Measurements from ENCODE around the gene AKR7A2. TPM values are rescaled to one million over a fixed set of nuclear protein-coding genes. Genes with fewer than 3 reads are reported as not detected.

The AKR7A2 gene
- 27.5 and 29.9 TPM in 2 replicates for total RNA-seq (2014; rRNA removed; shearing (Covaris generic))
- 71.3 and 84.7 TPM in 2 replicates for polyA plus RNA-seq (2014; cell fraction: nucleus; rRNA removed)

DNA sequence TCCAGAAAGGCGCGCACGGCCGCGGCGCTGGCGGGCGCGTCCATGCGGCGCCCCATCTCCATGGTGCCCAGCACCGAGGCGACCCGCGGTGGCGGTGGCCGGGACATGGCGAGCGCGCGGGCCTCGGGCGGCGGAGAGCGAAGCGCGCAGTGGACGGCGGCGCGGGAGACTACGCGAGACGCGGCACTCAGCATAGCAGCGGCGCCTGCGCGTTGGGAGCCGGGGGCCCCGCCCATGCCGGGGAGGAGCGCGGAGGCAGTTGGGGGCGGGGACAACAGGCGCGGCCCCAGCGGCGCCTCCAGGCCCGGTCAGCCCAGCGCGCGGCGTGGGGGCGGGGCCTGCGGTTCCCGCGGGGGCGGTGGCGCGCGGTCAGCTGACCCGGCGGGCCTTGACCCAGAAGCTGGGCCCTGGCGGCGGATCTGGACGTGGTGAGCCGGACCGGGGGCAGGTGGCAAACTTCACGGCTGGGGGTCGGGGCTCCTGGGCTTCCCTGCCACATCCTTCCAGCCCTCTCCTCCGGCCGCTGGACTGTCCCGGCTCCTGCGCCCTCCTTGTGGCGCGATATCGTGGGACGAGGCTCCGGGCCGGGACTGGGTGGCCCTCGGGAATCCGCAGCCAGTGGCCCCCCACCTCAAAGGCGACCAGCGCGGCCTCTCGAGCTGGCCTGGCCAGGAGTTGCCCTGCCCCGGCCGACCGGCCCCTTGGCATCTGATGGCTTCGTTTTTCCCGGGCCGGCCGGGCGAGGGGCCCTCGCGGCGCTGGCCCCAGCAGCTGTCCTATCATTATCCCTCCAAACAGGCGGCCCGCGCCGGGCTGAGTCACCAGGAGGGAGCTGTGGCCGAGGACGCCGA is at the start of gene AKR7A2, which contains the start of gene SLC66A1:
Gene AKR7A2 (minus strand): TSS at position 214 of the 851 bp plus-strand sequence. CDS start 20 bp downstream, at position 194.
Gene SLC66A1 (plus strand): TSS at position 396 of the 851 bp plus-strand sequence. CDS start 5,352 bp downstream, outside the sequence.
- peak; percentile 88 for DNase-seq (ENCODE audit: extremely low read depth, low read depth)

DNA sequence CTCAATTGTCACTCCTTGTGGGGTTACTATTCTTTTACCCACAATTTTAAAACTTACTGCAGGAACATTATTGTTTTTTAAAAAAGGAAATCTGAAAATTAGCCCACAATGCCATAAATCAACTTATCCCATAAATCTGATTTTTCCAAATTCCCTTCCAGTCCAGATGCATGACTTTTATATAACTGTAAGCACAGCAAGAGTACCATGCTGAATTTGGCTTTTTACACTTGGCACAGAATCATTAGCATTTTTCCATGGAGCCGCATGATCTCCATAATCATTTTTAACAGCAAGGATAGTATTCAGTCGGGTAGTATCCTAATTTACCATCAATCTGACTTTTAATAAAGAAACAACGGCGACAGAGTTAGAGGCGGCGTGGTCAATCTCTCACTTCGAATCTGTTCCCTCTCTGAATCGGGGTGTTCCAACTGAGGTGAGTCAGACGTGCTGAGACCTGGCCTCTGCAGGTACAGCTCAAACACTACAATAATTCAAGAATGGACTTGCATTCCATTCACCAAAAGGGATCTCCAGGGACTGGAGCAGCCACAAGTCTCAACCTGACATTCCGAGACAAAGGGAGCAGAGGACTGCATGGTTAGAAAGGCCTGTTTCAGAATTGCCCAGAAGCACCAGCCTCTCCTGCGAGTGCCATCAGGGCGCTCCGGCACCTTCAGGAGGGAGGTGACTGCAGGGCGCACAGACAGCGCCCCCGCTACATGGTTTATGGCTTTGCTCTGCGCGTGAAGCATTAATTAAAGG is 49.1 kb upstream of the AKR7A2 start:
- no peak for DNase-seq (ENCODE audit: extremely low read depth, low read depth)

DNA sequence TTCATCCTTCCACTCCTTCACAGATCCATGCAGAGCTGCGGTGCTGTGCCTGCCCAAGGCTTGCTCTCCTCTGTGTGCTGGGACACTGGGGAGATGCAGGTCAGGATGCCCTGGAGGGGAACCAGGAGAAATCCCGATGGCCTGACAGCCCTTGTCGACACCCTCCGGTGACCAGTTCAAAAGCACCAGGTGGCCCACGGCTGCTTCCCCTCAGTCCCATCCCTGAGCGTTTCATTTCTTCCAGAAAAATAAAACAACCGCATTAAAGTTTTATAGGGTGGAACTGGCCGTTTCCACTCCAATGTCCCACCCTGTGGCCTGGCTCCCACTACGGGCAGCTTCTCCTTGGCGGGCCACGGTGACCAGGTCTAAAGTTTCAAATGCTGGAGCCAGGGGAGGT is 48.5 kb upstream of the AKR7A2 start:
- no peak for DNase-seq (ENCODE audit: extremely low read depth, low read depth)

DNA sequence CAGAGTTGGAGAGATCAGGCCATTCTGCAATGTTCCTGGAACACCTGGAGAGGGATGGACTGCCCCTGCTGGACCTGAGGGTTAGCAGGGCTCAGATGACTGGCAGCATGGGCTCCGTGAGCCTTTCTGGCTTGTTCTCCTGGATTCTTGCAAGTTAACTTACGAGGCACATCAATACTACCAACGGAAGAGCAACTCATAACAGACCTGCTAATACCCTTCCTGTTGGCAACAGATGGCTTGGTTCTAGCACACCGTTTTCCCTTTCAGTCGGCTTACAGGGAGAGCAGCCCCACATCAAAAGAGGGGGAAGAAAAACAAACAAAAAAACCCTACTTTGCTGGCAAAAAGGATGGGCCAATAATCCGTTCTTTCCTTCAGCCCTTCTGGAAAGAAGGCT is 48.1 kb upstream of the AKR7A2 start:
- DNase-seq (ENCODE audit: extremely low read depth, low read depth): no peak

DNA sequence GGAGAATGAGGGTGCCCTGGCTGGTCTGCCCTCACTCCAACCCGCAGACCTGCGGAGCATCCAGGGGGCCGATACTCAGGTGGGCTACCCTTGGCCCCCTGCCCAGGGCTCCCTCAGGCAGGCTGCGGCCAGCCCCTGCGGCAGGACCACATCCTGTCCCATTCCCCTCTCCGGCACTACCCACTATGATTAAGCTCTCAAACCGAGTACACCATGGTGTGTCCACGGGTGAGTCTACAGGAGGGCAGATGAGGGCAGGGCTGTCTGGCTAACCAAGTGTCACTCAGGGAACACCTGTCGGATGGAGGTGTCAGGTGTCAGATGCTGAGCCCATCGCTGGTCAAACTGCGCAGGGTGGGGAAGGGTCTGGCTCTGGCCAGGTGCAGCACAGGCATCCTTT is 47.4 kb upstream of the AKR7A2 start:
- no peak for DNase-seq (ENCODE audit: extremely low read depth, low read depth)

DNA sequence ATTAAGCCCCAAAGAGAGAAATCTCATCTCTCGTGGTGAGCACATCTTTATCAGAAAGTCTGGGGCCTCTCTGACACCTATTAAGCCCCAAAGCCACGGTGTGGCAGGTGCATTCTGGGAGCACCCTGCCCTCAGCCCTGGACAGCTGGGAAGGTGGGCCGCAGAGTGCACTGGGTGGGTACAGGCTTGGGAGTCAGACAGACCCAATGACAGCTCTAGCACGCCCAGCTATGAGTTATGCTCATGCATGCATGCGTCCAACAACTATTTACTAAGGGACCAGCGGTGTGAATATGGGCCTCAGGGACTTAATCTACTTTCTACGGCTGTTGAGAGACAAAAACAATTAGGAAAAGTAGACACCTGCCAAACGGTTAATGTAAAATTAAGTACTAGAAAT is 46.8 kb upstream of the AKR7A2 start:
- no peak for DNase-seq (ENCODE audit: extremely low read depth, low read depth)

DNA sequence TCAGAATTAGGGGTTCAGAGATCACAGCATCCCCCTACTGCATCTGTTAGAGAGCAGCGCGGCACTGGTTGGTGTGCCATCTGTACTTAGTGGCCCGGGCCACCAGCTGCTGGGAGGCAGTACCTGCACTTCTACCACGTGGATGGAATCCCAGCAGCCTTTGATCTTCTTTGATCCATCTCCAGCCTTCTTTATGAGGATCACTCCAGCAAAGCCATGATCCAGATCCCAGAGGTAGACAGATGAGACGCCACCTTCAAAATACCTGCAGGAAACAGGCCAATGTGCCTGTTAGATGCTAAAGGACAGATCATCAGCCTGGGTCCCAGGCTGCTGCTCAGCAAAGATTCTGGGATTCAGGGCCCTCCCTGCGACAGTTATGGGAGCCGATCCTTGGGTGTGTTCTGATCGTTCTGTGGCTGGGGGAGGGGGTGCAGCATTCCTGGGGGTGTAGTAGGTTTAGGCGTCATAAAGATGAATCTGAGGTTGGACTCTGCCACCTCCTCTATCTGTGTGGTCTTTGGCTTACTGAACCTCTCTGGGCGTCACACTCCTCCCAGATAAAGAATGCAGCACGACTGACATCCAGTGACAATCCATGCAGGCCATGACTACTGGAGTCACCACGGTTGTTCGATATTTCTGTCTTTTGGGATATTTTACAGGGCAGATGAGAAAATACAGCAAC is 45.5 kb upstream of the AKR7A2 start:
- no peak for DNase-seq (ENCODE audit: extremely low read depth, low read depth)

DNA sequence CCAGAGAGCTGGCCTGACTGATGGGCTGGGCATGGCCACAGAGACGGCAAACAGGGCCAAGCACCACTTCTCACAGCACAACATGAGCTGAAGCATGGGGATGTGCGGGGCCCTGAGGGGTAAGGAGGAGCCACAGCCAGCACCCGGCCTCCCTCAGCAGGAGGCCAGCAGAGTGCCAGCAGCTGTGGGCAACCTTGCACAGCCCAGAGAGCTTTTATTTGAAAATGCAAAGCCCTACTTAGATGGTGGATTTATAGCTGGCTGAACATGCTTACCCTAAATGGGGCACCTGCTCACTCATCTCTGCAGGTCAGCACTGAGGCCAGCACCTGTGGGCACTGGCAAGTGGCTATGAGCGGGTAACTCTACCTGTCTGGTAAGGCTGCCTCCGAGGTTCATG is 44.3 kb upstream of the AKR7A2 start:
- no peak for DNase-seq (ENCODE audit: extremely low read depth, low read depth)

DNA sequence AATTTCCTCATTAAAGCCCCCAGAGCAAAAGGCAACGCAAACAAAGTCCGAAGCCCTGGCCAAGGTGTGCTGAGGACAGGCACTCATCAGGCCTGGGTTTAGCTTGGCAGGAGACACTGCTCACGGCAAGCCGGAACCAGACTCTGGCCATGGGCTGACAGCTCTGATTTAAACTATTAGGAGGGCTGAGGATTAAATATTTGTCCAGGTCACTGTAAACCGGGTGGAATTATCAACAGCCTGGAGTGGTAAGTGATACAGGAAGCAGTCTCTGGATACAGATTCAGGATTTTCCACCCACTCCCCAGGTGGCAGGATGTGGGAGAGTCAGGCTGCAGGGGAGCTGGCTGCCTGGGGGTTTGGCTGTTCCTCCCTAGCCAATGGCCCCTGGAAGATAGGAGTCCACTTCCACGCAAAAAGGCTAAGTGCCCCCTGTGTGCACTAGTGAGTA is 42.6 kb upstream of the AKR7A2 start:
- DNase-seq (ENCODE audit: extremely low read depth, low read depth): no peak

DNA sequence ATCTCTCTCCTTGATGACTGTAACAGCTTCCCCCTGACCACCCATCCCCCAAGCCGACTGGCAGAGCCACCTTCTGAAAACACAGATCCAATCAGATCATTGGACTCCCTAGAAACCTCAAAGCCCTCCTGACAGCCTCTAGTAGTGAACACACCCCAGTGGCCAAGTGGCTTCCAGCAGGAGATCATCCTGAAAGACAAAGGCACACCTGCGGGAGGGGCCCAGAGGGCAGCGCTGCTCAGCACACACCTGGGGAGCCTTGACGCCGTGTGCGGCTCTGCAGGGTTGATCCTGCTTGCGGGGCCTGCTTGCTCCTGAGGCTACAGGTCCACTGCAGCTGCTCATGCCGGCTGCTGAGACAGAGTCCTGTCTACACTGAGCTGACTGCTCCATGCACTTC is 41.7 kb upstream of the AKR7A2 start:
- no peak for DNase-seq (ENCODE audit: extremely low read depth, low read depth)

DNA sequence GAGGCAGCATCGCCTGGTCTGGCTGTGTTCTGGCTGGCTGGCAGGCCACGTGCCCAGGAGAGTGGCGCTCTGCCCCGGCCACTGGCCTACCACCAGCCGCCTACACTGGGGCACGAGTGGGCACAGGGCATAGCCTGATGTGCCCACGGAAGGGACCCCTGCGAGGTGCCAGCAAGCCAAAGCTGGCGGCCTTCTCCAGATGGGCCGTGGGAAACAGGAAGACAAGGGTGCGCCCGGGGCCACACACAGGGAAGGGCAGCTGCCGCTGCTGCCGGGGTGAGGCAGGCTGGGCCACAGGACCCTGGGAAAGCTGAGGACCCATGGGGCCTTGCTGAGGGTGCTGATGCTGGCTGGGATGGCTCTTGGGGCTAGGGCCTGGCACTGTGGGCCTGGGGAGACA is 40.9 kb upstream of the AKR7A2 start:
- no peak for DNase-seq (ENCODE audit: extremely low read depth, low read depth)

DNA sequence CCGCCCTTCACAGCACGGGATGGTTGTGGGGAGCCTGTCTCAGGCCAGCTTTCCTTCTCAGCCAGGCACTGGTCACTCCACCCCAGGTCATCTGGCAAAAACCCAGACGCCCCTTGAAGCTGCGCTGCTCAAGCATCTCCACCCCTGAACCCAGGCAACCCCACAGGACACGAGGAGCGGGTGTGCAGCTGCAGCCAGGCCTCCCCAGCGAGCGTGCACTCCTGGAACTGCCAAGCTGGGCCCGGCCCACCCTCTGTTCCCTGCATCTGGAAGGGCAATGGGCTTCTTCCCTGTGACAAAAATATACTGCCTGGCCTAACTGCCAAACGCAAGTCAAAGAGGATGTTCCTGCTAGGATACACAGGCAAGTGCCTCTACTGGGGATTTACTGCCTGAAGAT is 39.9 kb upstream of the AKR7A2 start:
- no peak for DNase-seq (ENCODE audit: extremely low read depth, low read depth)

DNA sequence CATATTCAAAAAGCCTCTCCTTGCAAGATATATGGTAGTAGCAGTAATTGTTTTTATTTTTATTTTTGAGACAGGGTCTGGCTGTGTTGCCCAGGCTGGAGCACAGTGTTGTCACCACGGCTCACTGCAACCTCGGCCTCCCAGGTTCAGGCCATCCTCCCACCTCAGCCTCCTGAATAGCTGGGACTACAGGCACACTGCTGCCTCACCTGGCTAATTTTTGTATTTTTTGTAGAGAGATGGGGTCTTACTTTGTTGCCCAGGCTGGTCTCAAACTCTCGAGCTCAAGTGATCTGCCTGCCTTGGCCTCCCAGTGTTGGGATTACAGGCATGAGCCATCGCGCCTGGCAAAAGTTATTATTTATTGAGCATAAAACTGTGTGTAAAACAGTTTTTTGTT is 38.6 kb upstream of the AKR7A2 start:
- no peak for DNase-seq (ENCODE audit: extremely low read depth, low read depth)

DNA sequence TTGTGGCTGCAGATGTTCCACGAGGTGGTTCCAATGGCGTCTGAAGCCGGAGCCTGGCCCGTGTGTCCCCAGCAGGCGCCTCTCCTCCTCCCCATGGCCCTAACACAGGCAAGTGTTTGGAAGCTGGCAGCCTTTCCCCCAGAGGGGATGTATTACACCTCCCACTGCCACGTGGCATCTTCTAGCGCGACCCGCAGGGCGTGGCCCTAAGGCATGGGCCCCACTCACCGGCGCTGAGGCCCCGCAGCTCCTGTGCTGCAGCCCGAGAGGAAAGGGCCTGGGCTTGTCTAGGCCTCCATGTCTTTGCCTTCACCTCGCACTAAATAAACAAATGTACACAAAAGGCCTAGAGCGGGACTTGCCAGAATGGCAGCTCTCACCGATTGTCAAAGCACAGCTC is 38.1 kb upstream of the AKR7A2 start:
- DNase-seq (ENCODE audit: extremely low read depth, low read depth): no peak

DNA sequence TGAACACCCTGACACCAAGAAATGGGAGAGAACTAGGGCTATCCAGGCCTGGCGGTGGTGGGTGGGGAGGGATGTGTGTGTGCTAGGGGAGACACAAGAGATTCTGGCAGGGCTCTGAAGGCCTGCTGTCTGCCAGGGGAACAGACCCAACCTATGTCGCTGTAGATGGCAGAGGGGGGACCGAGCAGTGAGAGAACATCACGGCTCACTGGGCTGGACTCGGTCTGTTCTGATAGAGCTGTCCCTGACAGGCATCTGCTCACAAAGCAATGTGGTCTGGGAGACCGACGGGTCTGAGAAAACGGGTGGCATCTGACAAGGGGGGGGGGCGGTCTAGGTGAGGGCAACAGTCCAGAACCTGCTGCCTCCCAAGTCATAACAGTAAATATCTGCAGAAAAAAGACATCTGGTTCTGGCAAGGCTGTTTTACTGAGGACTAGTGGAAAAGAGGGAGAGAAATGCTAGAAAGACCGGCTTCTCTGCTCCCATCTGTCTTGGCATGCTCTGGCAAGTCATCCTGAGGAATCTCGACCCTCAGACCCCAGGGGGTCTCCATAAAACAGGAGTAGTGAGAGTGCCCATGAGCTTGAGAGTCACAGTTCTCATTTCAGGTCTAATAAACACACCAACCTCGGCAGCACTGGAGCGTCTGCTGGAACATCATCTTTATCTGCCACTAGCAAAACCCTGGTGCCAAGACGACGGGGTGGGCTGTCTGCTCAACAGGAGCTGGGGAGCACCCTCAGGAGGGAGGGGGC is 36.7 kb upstream of the AKR7A2 start:
- no peak for DNase-seq (ENCODE audit: extremely low read depth, low read depth)

DNA sequence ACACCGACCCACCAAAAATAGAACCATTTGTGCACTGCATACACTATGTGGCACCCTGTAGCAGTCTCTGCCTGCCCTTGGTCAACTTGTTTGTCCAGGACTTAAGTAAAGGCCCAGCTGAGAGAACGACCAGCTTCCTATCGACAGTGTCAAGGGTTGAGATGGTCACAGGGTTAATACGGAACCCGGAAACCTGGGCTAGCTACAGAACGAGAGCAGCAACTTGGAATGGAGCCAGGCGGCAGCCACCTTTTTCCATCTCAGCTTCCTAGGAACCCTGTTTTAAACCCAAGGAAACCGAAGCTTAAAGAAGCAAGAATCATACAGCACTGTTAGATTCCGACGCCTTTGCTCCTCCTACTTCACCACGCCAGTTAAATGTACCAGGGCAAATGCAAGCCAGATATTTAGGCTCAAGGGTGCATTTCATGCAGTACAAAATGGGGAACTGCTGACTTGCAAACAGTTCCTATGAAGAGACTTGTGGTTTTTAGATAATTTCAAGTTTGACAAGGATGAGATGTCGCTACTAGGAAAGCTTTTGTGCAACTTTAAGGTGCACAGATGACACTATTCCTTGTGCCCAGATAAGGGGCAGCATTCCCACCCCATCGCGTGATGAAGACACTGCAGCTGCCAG is 35.7 kb upstream of the AKR7A2 start:
- no peak for DNase-seq (ENCODE audit: extremely low read depth, low read depth)

DNA sequence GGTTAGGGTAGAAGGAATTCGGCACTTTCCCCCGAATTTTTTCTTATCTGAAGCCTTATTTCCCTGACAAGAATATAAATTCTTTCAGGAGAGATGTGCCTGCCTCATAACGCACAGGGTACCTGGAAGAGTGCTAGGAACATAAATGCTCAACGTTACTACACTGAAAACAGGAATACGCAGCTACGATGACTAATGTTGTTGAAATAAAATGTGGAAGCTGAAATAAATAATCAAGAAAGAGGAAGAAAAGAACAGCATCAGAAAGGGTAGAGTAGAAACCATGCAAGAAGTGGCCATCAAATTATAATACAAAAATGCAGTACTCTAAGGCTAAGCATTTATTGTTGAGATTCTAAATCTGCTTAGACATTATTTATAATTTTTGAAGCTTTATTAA is 34.1 kb upstream of the AKR7A2 start:
- no peak for DNase-seq (ENCODE audit: extremely low read depth, low read depth)

DNA sequence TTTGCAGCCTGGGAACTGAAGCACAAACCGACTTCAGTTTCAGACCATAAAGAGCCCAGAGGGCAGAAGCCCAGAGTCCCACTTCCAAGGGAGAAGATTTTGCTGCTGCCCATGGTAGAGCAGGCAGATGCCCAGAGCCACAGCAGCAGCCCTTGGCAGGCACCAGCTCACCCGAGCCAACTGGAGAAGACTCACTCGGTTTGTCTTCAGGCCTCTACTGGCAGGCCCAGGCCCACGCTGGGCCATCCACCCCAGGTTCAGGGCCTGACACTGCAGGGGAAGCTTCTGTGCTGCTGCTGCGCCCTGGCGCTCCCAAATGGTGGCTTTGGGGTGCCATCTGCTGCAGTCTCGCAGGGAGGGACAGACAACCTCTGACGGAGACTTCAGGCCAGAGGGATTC is 33.4 kb upstream of the AKR7A2 start:
- DNase-seq (ENCODE audit: extremely low read depth, low read depth): no peak

DNA sequence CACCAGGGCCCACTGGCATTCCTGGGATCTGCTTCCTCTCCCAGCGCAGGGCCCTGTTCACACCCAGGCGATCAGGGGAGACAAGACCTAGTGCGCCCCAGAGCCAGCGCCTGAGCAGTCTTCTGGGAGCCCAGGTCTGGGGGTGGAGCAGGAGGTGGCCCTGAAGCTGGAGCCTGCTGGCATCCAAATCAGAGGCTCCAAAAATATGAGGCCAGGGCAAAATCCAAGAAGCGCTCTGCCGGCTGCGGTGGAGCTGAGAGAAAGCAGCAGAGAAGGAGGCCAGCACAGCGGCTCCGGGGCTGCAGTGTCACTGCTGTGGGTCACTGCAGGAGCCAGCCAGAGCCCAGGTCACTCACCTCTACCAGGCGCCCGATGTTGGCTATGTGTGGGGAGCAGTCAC is 32.9 kb upstream of the AKR7A2 start:
- no peak for DNase-seq (ENCODE audit: extremely low read depth, low read depth)

DNA sequence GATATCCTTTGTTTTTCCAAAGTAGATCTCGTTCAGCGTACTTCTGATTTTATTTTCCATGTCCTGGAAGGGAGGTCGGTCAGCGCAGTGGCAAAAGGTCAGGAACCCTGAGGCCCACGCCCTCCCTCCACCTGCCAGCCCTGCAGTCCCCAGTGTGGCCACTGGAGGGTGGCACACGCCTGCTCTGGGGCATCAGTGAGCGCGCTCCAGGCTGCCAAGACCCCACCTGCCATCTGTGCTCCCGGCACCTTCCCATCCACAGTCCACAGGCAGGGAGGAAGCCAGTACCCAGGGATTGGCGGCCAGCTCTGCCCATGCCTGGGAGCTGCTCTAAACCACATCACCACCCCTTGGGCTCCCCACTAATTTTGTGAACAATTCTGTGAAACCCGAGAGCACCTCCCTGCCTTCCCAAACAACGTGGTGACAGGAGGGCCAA is 32.4 kb upstream of the AKR7A2 start:
- peak; percentile 22 for DNase-seq (ENCODE audit: extremely low read depth, low read depth)
